Right cardiac atrium (tissue), 5 donors: ENCODE data around the gene CHD9. TPM values are rescaled to one million over a fixed set of nuclear protein-coding genes. Genes with fewer than 3 reads are reported as not detected.
"Not testable (repeated sequence)": the region's sequence is repeated elsewhere in the genome, so short reads cannot be mapped to it uniquely, and the experiment has no call there.

Experiments used
- ATAC-seq, 2 donors: fragments of 200-7000 bp; cut with Tn5 transposase; one replicate each; pipeline versions ENCODE4 v1.8.0 to v1.9.1; 2020; ENCODE audit warnings: moderate library complexity in 2 of 2, mild to moderate bottlenecking in 1 of 2
- DNase-seq, 3 donors: peaks; one replicate each; pipeline ENCODE4 v3.0.0-alpha.2; 2020
- H3K27ac ChIP-seq: one replicate; pipeline ENCODE4 v1.5.1; 2013; ENCODE audit warnings: mild to moderate bottlenecking, low read length, control low read depth, moderate library complexity
- H3K27me3 ChIP-seq: one replicate; pipeline ENCODE4 v1.6.1; 2013; ENCODE audit not compliant: control insufficient read depth, insufficient read depth
- H3K4me1 ChIP-seq: one replicate; pipeline ENCODE4 v1.6.1; 2013; ENCODE audit warnings: low read length; ENCODE audit not compliant: control insufficient read depth, insufficient read depth
- H3K4me3 ChIP-seq: one replicate; pipeline ENCODE4 v1.5.1; 2013; ENCODE audit warnings: low read length, control low read depth
- H3K9me3 ChIP-seq: one replicate; pipeline ENCODE4 v1.6.1; 2013; ENCODE audit warnings: low read length; ENCODE audit not compliant: control insufficient read depth
- WGBS: extraction: QIAGEN DNeasy Blood & Tissue Kit; methylation state at CpG from one replicate; pipeline ENCODE4 v1.1.7; 2013; 5-methylcytosine and 5-hydroxymethylcytosine counted together
- intact Hi-C, 4 donors: fragments of 100-400 bp; cut with DNase I; formaldehyde crosslinking; loops; one replicate each; pipeline versions ENCODE4 v1.11.0 to v1.14.0; 2022 to 2023
- polyA plus RNA-seq: library from polyadenylated mRNA; stranded (reverse); fragments of 200-250 nt; gene quantifications from one replicate; pipeline ENCODE4 v1.2.3, GENCODE V29; 2013
- total RNA-seq, 4 donors: library from RNA; stranded (reverse); fragmentation: NEBNext Ultra II Directional; extraction: Animal tissue kit (Norgen Biotek cat#: 25700); gene quantifications; one replicate each; pipeline ENCODE4 v1.2.1, GENCODE V29; 2021
- donor health status: healthy with polysubstance abuse.
- donor health status: DM: no; HTN: yes; CAD: no.
- donor health status: DM: no; HTN: no; CAD: no.
- donor health status: DM: no; HTN: yes; CAD: no; lungs with severe emphysema.
- donor health status: DM: yes; HTN: yes; CAD: no.

Gene CHD9
- total and polyA plus RNA-seq, 5 donors, result 7.3 to 73.5 (median 57.3) TPM

- H3K4me3 ChIP-seq, result no peak overlapping the region
- DNase-seq (no peak), ATAC-seq (no peak)
- WGBS, result 94% methylated on average over 4 of the region's 4 CpGs
- no peaks in the 10 kb centered on the region for H3K27me3 ChIP-seq
- no peaks in the 10 kb centered on the region for H3K9me3 ChIP-seq
- intact Hi-C loops, result no loop called here
- H3K27ac ChIP-seq, result no peak overlapping the region
- no peaks in the 10 kb centered on the region for H3K4me1 ChIP-seq
Observed at GRCh38 chr16:53048139-53048915, 6.5 kb upstream of the CHD9 start.

GRCh38 chr16:53051255-53051654 is 3.5 kb upstream of the CHD9 start:
- intact Hi-C loops, result loop anchor here in 3 of 4 donors (10.0 kb wide), 5 partner anchors 74 to 234 kb away; no protein-coding TSS in a partner anchor
- not testable (repeated sequence) for DNase-seq, H3K9me3 ChIP-seq, H3K27ac ChIP-seq, H3K27me3 ChIP-seq, ATAC-seq, H3K4me1 ChIP-seq, H3K4me3 ChIP-seq
- WGBS, result 92% methylated on average over 4 of the region's 4 CpGs

- peaks cover 2% of the 10 kb centered on the region for H3K4me1 ChIP-seq
- H3K27me3 ChIP-seq, result no peaks in the 10 kb centered on the region
- H3K9me3 ChIP-seq, result no peaks in the 10 kb centered on the region
- H3K4me3 ChIP-seq, result no peak within 1 kb of the TSS
- intact Hi-C loops, result loop anchor here in 3 of 4 donors (10.0 kb wide), 5 partner anchors 72 to 232 kb away; no protein-coding TSS in a partner anchor
- DNase-seq, result peak in 2 of 3 donors; percentile 33 to 62
- 62% methylated on average over 2 of the region's 2 CpGs for WGBS
- peak; percentile 8 to 30 for ATAC-seq
- no peak within 1 kb of the TSS for H3K27ac ChIP-seq
Observed at GRCh38 chr16:53052519-53053501, 2.0 kb upstream of the CHD9 start, which contains the start of gene CHD9NB. Gene CHD9NB (minus strand): TSS chr16:53052897. CDS start chr16:53044158, 8,739 bp downstream.

DNA sequence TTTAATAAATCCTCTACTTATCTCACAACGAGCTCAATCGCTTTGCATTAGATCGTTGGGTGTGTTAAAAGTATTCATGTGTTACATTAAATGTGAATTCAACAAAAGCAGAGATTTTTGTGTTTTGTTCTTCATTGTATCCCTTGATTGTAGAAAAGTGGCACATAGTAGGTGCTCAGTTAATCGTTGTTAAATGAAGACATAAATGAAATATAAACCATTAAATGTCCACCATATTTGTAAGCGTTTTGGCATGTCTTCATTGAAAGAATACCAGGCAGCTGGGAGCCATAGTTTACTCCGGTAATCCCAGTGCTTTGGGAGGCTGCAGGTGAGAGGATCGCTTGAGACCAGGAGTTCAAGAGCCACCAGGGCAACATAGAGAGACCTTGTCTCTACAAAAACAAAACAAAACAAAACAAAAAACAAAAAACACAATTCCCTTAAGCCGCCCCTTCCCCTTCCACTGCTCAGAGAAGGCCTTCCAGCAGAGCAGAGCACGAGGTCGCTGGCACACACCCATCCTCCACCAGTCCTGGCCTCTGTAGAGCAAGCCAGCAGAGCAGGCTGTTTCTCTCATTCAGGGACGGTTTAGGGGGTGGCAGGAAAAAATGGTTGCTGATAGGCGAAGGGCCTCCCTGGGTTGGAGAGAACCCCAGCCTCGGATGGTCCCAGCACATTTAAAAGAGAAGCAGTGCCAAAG is 673 bp upstream of the CHD9 start:
- DNase-seq (peak; percentile 68 to 87 (median 81)), ATAC-seq (peak; percentile 43 to 52)
- Histone ChIP-seq H3K4me3 (peak overlapping the region; percentile 75), H3K4me1 (peaks cover 4% of the 10 kb centered on the region), H3K27ac (peak overlapping the region; percentile 14), H3K9me3 (no peaks in the 10 kb centered on the region), H3K27me3 (no peaks in the 10 kb centered on the region)
- intact Hi-C loops, result loop anchor here in 3 of 4 donors (1.0 to 10.0 kb wide), 6 partner anchors 71 to 231 kb away; no protein-coding TSS in a partner anchor
- WGBS, result 51% methylated on average over 13 of the region's 13 CpGs

- peak overlapping the region; percentile 94 for H3K27ac ChIP-seq
- DNase-seq (peak in 2 of 3 donors; percentile 37 to 68), ATAC-seq (peak; percentile 35 to 66)
- intact Hi-C loops, result loop anchor here (5.0 to 10.0 kb wide), 8 partner anchors 37 to 229 kb away; no protein-coding TSS in a partner anchor
- 35% methylated on average over 10 of the region's 10 CpGs for WGBS
- H3K27me3 ChIP-seq, result no peaks in the 10 kb centered on the region
- H3K4me3 ChIP-seq, result peak overlapping the region; percentile 75
- peaks cover 4% of the 10 kb centered on the region for H3K4me1 ChIP-seq
- H3K9me3 ChIP-seq, result no peaks in the 10 kb centered on the region
Observed at GRCh38 chr16:53055541-53056391, 975 bp downstream of the CHD9 start.

DNA sequence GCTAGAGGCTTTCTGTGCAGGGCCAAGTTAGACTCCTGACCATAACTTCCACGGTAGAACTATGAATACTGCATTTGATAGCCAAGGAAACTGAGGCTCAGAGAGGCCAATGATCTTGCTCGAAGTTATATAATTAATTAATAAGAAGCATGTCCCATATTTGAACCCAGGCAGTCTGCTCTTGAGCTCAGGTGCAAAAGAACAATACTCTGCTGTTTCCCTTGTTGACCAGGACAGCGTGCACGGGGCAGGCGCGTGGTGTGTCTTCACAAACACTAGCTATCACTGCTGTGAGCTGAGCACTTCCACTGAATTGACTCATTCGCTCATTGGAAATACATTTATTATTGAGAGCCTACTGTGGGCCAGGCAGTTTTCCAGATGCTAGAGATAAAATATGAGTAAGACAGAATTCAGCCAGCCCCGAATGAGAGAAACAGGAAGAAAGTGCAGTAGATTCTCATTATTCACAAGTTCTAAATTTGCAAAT is 1.6 kb downstream of the CHD9 start:
- H3K4me1 ChIP-seq, result peaks cover 4% of the 10 kb centered on the region
- no peaks in the 10 kb centered on the region for H3K27me3 ChIP-seq
- intact Hi-C loops, result loop anchor here (5.0 to 10.0 kb wide), 8 partner anchors 36 to 228 kb away; no protein-coding TSS in a partner anchor
- peak overlapping the region; percentile 75 for H3K4me3 ChIP-seq
- DNase-seq (peak in 2 of 3 donors; percentile 53 to 57), ATAC-seq (no peak)
- 67% methylated on average over 8 of the region's 8 CpGs for WGBS
- H3K9me3 ChIP-seq, result no peaks in the 10 kb centered on the region
- peak overlapping the region; percentile 49 for H3K27ac ChIP-seq

DNA sequence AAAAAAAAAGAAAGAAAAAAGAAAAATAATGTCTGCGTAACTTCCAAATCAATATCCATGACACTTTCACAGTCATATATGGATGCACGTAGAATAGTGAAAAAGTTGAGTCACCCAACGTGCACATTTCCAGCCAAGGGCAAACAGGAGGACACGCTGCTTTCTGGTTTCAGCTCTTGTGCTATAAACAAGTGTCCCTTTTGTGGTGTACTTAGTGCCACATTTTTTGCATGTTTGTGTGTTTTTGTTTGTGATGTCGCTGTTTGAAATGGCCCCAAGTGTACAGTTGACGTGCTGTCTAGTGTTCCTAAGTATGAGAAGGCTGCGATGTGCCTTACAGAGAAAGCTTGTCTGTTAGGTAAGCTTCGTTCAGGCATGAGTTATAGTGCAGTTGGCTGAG is 2.9 kb downstream of the CHD9 start:
- WGBS, result 79% methylated on average over 8 of the region's 8 CpGs
- intact Hi-C loops, result loop anchor here (5.0 to 10.0 kb wide), 8 partner anchors 35 to 227 kb away; no protein-coding TSS in a partner anchor
- Histone ChIP-seq H3K27ac (no peak overlapping the region), H3K27me3 (no peaks in the 10 kb centered on the region), H3K9me3 (no peaks in the 10 kb centered on the region), H3K4me1 (peaks cover 9% of the 10 kb centered on the region), H3K4me3 (no peak overlapping the region)
- ATAC-seq (no peak), DNase-seq (no peak)

DNA sequence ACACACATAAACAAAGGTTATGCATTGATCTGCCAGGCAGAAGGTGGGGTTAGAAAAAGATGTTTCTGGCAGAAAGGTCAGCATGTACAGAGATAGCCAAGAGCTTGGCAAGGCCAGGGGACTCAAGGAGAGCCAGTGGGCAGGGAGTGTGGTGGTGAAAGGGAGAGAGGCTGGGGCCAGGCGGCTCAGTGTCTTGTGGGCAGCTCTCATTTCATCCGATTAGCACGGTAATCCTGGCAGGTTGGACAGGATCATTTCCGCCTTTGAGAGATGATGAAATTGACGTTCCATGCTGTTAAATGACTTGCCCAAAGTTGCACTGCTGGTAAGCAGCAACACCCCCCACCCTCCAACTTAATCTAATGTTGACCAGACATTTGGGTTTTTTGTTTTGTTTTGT is 3.6 kb downstream of the CHD9 start:
- Histone ChIP-seq H3K4me1 (peaks cover 9% of the 10 kb centered on the region), H3K27ac (no peak overlapping the region), H3K4me3 (no peak overlapping the region), H3K9me3 (no peaks in the 10 kb centered on the region), H3K27me3 (no peaks in the 10 kb centered on the region)
- intact Hi-C loops, result loop anchor here (5.0 to 10.0 kb wide), 8 partner anchors 34 to 226 kb away; no protein-coding TSS in a partner anchor
- WGBS, result 81% methylated on average over 5 of the region's 5 CpGs
- DNase-seq (no peak), ATAC-seq (no peak)

DNA sequence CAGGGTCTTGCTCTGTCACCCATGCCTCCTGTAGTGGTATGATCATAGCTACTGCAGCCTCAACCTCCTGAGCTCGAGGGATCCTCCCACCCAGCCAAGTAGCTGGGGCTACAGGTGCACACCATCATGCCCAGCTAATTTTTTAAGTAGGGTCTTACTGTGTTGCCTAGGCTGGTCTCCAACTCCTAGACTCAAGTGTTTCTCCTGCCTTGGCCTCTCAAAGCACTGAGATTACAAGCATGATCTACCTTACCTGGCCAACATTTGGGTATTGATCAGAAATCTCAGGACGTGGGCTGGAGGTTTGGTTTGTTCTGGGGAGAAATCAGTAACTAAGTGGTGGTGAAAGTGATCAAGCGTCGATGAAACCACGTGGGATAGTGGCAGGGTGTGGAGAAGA is 4.1 kb downstream of the CHD9 start:
- no peaks in the 10 kb centered on the region for H3K9me3 ChIP-seq
- no peak for ATAC-seq
- peaks cover 9% of the 10 kb centered on the region for H3K4me1 ChIP-seq
- H3K27me3 ChIP-seq, result no peaks in the 10 kb centered on the region
- WGBS, result 89% methylated on average over 5 of the region's 5 CpGs
- no peak for DNase-seq
- H3K4me3 ChIP-seq, result no peak overlapping the region
- intact Hi-C loops, result loop anchor here (5.0 to 10.0 kb wide), 8 partner anchors 33 to 226 kb away; no protein-coding TSS in a partner anchor
- H3K27ac ChIP-seq, result no peak overlapping the region
